Brain pericyte (primary cell): Measurements from ENCODE around the gene PLEKHG5.

Source experiments
- DNase-seq: peaks from one replicate; pipeline ENCODE4 v3.0.0-alpha.2; 2012; ENCODE audit warnings: low read depth, low spot score

PLEKHG5 gene

GRCh38 chr1:6510493-6510892 is 19.0 kb upstream of the PLEKHG5 start:
- DNase-seq: no peak

- no peak for DNase-seq
Measured at GRCh38 chr1:6509919-6510291, 18.4 kb upstream of the PLEKHG5 start.

- DNase-seq: no peak
Measured at GRCh38 chr1:6509220-6509918, 17.9 kb upstream of the PLEKHG5 start.

- DNase-seq: no peak
Measured at GRCh38 chr1:6508816-6509189, 17.3 kb upstream of the PLEKHG5 start.

GRCh38 chr1:6508154-6508815 is 16.8 kb upstream of the PLEKHG5 start:
- DNase-seq: no peak

- DNase-seq: no peak
Measured at GRCh38 chr1:6507461-6507911, 16.0 kb upstream of the PLEKHG5 start.

- DNase-seq: no peak
Measured at GRCh38 chr1:6507037-6507428, 15.6 kb upstream of the PLEKHG5 start.

GRCh38 chr1:6506210-6507036 is 15.0 kb upstream of the PLEKHG5 start:
- no peak for DNase-seq

GRCh38 chr1:6505367-6506209 is 14.1 kb upstream of the PLEKHG5 start:
- DNase-seq: no peak

- no peak for DNase-seq
Measured at GRCh38 chr1:6504887-6505286, 13.4 kb upstream of the PLEKHG5 start.

- no peak for DNase-seq
Measured at GRCh38 chr1:6503884-6504602, 12.6 kb upstream of the PLEKHG5 start.

GRCh38 chr1:6502000-6502891 is 10.8 kb upstream of the PLEKHG5 start:
- no peak for DNase-seq

- no peak for DNase-seq
Measured at GRCh38 chr1:6501279-6501813, 9.9 kb upstream of the PLEKHG5 start.

- DNase-seq: no peak
Measured at GRCh38 chr1:6500544-6501278, 9.2 kb upstream of the PLEKHG5 start.

- DNase-seq: no peak
Measured at GRCh38 chr1:6499296-6499695, 7.8 kb upstream of the PLEKHG5 start.

GRCh38 chr1:6498576-6499111 is 7.2 kb upstream of the PLEKHG5 start:
- no peak for DNase-seq

- no peak for DNase-seq
Measured at GRCh38 chr1:6497867-6498575, 6.6 kb upstream of the PLEKHG5 start.

- DNase-seq: no peak
Measured at GRCh38 chr1:6497215-6497866, 5.9 kb upstream of the PLEKHG5 start.
